ENCODE results near the gene CACFD1.

CACFD1 gene

GRCh38 chr9:133483611-133484010 is 23.8 kb downstream of the CACFD1 start:
- no peak for DNase-seq (ENCODE audit: low spot score)

DNA sequence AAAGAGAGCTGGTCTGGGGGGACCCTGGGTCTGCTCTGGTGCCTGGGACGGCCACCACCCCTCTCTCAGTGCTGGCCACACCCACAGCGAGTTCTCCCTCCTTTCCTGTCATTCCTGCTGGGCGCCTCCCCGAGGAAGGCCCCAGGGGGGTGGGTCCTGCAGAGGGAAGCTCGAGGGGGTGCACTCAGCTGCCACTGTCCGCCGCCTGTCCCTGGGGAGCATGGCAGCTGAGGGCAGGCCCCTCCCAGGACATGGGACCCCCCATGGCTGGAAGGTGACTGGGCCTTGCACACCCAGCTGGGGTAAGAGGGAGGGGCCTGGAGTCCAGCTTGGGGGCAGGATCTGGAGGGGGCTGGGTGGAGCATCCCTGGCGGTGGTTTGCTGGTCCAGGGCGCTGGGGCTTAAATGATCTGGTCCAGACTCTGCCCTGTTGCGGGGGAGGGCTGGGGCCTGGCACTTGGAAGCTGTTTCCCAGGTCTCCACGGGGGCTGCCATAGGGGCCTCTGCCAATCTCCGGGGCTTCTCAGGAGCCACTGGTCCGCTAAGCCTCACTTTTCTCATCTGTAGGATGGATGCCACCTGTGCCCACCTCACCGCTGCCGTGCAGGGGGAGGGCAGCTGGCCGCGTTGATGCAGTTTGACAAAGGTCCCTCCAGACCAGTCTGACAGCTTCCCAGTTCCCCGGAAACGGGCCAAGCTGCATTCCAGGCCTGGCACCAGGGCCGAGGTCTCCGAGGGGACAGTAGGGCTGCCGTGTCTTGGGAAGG is 25.1 kb downstream of the CACFD1 start:
- no peak for DNase-seq (ENCODE audit: low spot score)

- no peak for DNase-seq (ENCODE audit: low spot score)
Observed at GRCh38 chr9:133485531-133486260, 25.9 kb downstream of the CACFD1 start.

- no peak for DNase-seq (ENCODE audit: low spot score)
Observed at GRCh38 chr9:133487331-133487725, 27.6 kb downstream of the CACFD1 start.

GRCh38 chr9:133488686-133489252 is 29.0 kb downstream of the CACFD1 start:
- no peak for DNase-seq (ENCODE audit: low spot score)

GRCh38 chr9:133489253-133490190 is 29.7 kb downstream of the CACFD1 start:
- no peak for DNase-seq (ENCODE audit: low spot score)

DNA sequence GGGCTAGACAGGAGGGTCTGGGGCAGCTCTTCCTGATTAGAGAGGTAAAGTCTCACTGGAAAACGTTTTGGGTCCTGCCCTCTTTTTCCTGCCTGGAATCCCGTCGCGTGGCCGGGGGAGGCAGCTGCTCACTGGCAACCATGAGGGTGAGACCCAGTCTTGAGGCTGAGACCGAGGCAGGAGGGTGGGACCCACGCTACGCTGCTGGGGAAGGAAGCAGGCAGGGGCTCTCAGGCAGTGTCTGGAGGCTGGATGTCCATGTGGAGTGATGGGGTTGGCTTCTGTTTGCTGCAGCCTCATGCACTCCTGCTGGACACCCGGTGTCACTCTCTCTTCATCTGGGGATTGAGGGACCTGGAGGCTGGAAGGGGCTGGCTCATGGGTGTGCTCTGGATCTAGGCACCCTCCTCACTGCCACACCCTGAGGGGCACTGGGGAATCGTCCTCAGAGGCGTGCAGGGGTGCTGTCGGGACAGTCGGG is 30.5 kb downstream of the CACFD1 start:
- no peak for DNase-seq (ENCODE audit: low spot score)

DNA sequence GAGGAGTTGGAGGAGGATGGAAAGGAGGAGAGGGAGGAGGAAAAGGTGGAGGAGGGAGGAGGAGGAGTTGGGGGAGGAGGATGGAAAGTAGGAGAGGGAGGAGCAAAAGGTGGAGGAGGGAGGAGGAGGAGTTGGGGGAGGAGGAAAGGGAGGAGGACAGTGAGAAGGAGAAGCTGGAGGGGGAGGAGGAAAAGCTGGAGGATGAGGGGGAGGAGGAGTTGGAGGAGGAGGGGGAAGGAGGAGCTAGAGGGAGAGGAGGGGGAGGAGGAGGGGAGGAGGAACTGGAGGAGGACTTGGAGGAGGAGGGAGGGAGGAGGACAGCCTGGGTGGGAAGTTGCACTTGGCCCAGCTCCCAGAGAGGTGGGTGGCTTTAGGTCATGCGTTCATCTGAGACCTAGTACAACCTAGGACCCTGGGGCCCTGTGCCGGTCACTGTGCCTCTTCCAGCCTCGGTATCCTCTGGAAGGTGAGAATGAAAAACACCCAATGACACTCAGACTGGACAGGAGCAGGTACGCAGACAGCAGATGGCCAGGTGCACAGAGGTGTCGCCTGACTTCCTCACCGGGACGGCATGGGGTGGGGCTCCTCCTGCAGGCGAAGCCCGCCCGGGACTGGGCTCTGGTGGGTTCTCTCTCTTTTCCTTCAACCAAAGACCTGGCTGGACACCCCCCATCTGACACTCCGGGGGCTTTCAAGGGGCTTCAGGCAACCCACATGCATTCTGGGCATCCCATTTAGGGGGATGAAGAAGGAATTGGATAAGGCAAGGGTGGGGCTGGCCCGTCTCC is 31.3 kb downstream of the CACFD1 start:
- DNase-seq (ENCODE audit: low spot score): no peak

DNA sequence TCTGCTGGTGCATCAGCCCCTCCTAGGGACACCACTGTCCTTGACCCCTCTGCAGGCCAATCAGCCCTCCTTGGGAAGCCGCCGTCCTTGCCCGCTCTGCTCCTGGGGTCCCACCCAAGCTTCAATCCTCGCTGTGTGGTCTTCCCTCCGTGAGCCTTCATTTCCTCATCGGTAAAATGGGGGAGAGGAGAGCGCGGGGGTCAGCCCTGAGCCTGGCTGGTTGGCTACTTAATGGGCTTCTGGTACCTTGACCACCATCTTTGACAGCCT is 31.8 kb downstream of the CACFD1 start:
- DNase-seq (ENCODE audit: low spot score): no peak

GRCh38 chr9:133492061-133493021 is 32.6 kb downstream of the CACFD1 start:
- DNase-seq (ENCODE audit: low spot score): no peak

- no peak for DNase-seq (ENCODE audit: low spot score)
Observed at GRCh38 chr9:133493428-133493827, 33.6 kb downstream of the CACFD1 start.

DNA sequence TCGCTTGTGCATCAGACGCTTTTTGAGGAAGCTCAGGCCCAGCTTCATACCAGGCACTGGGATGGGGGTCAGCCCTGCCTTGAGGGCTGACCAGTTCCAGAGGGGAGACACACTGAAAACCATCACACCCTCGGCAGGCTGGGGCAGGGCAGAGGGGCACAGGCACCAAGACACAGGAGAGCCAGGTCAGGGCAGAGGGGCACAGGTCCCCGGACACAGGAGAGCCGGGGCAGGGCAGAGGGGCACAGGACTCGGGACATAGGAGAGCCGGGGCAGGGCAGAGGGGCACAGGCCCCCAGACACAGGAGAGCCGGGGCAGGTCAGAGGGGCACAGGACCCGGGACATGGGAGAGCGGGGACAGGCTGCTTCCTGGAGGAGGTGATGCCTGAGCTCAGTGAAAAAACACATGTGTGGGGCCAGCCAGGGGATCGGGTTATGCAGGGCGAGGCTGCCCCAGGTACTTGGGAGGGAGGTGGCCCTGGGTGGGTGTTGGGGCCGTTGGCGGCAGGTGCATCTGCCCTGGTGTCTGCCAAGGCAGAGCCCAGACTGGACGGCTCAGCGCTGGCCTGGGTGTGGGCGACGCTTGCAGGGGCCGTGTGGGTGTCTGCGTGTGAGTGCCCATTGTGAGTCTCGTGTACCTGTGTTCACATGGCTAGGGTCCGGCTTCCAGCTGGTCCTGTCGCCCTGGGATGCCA is 34.2 kb downstream of the CACFD1 start:
- no peak for DNase-seq (ENCODE audit: low spot score)

DNA sequence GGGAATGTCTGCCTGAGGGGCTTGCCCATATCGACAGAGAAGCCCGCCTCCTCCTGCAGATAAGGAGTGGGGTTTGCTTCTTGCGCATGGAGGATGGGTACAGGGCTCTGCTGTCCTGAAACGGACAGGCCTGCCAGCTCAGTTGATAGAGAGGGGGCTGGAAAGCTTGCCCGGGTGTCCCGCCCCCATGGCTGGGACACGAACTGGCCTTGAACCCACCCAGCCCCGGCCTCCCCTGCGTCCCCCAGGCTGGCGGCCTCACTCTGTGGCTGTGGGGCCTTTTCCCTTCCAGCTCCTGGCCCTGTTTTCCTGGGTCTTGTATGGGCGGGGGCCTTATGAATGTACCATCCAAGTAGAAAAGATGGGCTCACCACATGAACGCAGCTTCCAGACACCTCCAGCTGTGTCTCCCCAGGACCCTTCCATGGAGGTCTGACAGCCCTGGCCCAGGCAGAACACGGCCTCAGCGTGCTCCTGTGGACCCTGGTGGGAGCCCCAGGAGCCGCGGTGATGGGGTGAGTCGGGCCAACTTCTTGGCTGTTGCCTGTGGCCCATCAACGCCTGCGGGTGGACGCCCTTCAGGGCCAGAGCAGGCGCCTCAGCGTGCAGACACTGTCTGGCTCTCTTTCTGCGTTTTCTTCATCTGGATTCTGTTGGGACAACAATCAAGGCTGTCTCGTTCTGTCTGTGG is 35.0 kb downstream of the CACFD1 start:
- DNase-seq (ENCODE audit: low spot score): no peak

DNA sequence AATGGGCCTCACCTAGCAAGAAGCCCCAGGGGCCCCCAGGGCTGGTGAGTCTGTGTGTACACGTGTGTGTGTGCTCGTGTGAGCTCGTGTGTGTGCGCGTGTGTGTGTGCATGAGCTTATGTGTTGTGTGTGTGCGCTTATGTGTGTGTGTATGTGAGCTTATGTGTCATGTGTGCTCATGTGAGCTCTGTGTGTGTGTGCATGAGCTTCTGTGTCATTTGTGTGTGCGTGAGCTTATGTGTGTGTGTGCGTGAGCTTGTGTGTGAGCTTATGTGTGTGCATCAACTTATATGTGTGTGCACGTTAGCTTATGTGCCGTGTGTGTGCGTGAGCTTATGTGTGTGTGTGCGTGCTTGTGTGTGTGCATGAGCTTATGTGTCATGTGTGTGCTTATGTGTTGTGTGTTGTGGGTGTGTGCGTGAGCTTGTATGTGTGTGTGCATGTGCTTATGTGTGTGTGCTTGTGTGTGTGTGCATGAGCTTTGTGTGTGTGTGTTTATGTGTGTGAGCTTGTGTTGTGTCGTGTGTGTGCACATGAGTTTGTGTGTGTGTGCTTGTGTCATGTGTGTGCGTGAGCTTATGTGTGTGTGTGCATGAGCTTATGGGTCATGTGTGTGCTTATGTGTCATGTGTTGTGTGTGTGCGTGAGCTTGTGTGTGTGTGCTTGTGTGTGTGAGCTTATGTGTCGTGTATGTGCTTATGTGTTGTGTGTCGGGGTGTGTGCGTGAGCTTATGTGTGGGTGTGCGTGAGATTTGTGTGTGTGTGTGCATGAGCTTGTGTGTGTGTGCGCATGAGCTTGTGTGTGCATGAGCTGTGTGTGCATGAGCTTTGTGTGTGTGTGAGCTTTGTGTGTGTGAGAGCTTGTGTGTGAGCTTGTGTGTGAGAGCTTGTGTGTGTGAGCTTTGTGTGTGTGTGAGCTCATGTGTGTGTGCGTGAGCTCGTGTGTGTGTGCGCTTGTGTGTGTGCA is 35.8 kb downstream of the CACFD1 start:
- no peak for DNase-seq (ENCODE audit: low spot score)

GRCh38 chr9:133496861-133497842 is 37.4 kb downstream of the CACFD1 start:
- no peak for DNase-seq (ENCODE audit: low spot score)

GRCh38 chr9:133499132-133499891 is 39.5 kb downstream of the CACFD1 start:
- no peak for DNase-seq (ENCODE audit: low spot score)
